ENCODE measurements around the gene ST6GAL1. TPM values are rescaled to one million over a fixed set of nuclear protein-coding genes. Genes with fewer than 3 reads are reported as not detected.

ST6GAL1 gene
- total RNA-seq, 1 experiment from 2014 or later = 74.2 TPM

DNA sequence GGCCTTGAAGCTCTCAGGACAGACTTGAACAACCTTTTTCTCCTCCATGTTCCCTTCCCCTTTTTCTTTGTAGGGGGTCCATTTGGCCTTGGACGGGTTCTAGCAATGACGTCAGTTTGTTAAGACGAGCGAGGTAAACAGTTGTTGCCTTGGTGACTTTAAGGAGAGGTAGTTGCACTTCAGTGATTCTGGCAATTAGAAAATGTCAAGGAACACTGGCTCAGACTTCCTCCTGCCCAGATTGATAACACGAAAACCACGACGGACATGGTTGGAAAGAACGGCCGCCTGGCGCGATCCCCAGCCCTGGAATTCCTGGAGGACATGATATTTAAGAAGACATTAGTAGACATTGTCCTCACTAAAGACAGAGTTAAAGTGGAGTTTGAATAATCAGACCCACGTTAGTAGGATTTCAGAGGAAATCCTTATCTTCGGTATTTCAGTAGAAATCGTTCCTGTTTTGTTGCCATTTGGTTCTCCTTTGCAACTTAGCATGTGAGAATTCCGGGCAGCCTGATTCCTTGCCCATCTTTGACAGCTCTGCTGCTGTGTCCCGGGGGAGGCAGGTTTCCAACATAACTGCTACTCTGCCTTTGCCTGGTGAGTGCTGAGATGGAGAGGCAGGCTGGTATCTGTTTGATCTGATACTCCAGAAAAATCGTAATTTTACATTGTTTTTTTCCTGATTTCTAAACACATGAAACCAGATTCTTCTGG is 87.3 kb downstream of the ST6GAL1 start:
- intact Hi-C loops (cut with micrococcal nuclease; ENCODE audit: unreplicated experiment) = no loop called here
- no peak for TF ChIP-seq EZH2 (IDR thresholded peaks at IDR 0.05; ENCODE audit: borderline replicate concordance, low read depth, low read length, poor library complexity, severe bottlenecking)
- TF ChIP-seq, protein P1, sequence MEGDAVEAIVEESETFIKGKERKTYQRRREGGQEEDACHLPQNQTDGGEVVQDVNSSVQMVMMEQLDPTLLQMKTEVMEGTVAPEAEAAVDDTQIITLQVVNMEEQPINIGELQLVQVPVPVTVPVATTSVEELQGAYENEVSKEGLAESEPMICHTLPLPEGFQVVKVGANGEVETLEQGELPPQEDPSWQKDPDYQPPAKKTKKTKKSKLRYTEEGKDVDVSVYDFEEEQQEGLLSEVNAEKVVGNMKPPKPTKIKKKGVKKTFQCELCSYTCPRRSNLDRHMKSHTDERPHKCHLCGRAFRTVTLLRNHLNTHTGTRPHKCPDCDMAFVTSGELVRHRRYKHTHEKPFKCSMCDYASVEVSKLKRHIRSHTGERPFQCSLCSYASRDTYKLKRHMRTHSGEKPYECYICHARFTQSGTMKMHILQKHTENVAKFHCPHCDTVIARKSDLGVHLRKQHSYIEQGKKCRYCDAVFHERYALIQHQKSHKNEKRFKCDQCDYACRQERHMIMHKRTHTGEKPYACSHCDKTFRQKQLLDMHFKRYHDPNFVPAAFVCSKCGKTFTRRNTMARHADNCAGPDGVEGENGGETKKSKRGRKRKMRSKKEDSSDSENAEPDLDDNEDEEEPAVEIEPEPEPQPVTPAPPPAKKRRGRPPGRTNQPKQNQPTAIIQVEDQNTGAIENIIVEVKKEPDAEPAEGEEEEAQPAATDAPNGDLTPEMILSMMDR (conservative IDR thresholded peaks at IDR 0.05; ENCODE audit: low read depth, low read length) = no peak
- Histone ChIP-seq H3K4me3 (ENCODE audit: low read depth, low read length, poor library complexity, severe bottlenecking) (no peak overlapping the region), H3K9me3 (ENCODE audit: low read depth, low read length, poor library complexity, severe bottlenecking) (no peaks in the 10 kb centered on the region), H3K27me3 (replicated peaks; ENCODE audit: insufficient read depth, low read depth, low read length, poor library complexity) (no peaks in the 10 kb centered on the region), H3K27ac (ENCODE audit: low read depth, low read length, poor library complexity, severe bottlenecking) (peak overlapping the region; percentile 29), H3K36me3 (ENCODE audit: insufficient read depth, low read length, poor library complexity, severe bottlenecking) (no peaks in the 10 kb centered on the region), H3K4me1 (ENCODE audit: insufficient read depth, low read length, poor library complexity, severe bottlenecking) (peaks cover 18% of the 10 kb centered on the region)
- ChIA-PET POLR2A (ENCODE audit: low non-redundant PET) (no interaction called here), CTCF (no interaction called here)
- no peak for DNase-seq (ENCODE audit: low spot score)
- BruUV-seq (replicated peaks) = no TSS peak

DNA sequence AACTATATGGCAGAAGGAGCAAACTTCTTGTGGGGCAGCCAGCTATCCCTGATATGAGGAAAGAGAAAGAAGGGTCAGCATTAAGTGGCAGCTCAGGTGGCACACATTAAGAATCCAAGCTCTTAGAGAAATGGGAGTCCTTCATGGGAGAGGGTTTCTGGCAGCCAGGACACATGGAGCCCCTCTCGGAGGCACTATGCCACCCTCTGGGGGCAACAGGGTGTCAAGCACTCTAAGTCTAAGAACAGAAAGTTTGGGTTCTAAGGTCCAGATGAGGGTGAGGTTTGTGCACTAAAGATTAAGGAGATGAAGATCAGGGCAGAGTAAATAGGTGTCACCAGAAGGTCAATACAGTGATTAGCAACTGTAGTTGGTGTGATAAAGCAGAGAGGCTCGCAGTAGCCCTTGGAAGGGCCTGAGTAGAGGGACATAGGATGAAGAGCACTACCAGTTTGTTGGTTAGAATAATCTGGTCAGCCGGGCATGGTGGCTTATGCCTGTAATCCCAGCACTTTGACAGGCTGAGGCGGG is 89.3 kb downstream of the ST6GAL1 start:
- DNase-seq (ENCODE audit: low spot score) = no peak
- no peaks in the 10 kb centered on the region for H3K9me3 ChIP-seq (ENCODE audit: low read depth, low read length, poor library complexity, severe bottlenecking)
- no peaks in the 10 kb centered on the region for H3K27me3 ChIP-seq (replicated peaks; ENCODE audit: insufficient read depth, low read depth, low read length, poor library complexity)
- no peak for TF ChIP-seq EZH2 (IDR thresholded peaks at IDR 0.05; ENCODE audit: borderline replicate concordance, low read depth, low read length, poor library complexity, severe bottlenecking)
- TF ChIP-seq, protein P1 (conservative IDR thresholded peaks at IDR 0.05; ENCODE audit: low read depth, low read length) = 0 out of 2 replicates have a peak, but pooled peaks have one; percentile 22
- H3K4me3 ChIP-seq (ENCODE audit: low read depth, low read length, poor library complexity, severe bottlenecking) = no peak overlapping the region
- CTCF ChIA-PET = no interaction called here
- H3K27ac ChIP-seq (ENCODE audit: low read depth, low read length, poor library complexity, severe bottlenecking) = no peak overlapping the region
- no TSS peak for BruUV-seq (replicated peaks)
- H3K36me3 ChIP-seq (ENCODE audit: insufficient read depth, low read length, poor library complexity, severe bottlenecking) = no peaks in the 10 kb centered on the region
- peaks cover 11% of the 10 kb centered on the region for H3K4me1 ChIP-seq (ENCODE audit: insufficient read depth, low read length, poor library complexity, severe bottlenecking)
- POLR2A ChIA-PET (ENCODE audit: low non-redundant PET) = no interaction called here
- intact Hi-C loops (cut with micrococcal nuclease; ENCODE audit: unreplicated experiment) = no loop called here

DNA sequence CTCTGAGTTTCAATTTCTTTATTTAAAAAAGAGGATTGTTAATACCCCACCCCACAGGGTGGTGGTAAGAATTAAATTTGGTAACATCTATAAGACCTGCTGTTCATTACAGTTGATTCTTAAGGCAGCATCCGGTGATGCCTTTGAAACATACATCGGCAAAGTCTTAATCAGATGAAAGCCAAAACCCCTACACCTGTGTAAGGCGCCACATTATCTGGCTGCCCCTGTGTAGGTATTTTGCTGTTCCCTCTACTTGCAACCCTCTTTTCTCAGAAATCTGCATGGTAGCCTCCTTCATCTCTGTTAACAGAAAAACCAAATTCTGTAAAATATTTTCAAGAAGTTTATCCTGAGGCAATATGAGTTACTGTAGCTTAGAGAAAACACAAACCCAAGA is 90.0 kb downstream of the ST6GAL1 start:
- no peaks in the 10 kb centered on the region for H3K36me3 ChIP-seq (ENCODE audit: insufficient read depth, low read length, poor library complexity, severe bottlenecking)
- no TSS peak for BruUV-seq (replicated peaks)
- no peaks in the 10 kb centered on the region for H3K9me3 ChIP-seq (ENCODE audit: low read depth, low read length, poor library complexity, severe bottlenecking)
- ChIA-PET CTCF (no interaction called here), POLR2A (ENCODE audit: low non-redundant PET) (no interaction called here)
- H3K4me1 ChIP-seq (ENCODE audit: insufficient read depth, low read length, poor library complexity, severe bottlenecking) = peaks cover 11% of the 10 kb centered on the region
- DNase-seq (ENCODE audit: low spot score) = no peak
- H3K27me3 ChIP-seq (replicated peaks; ENCODE audit: insufficient read depth, low read depth, low read length, poor library complexity) = no peaks in the 10 kb centered on the region
- no peak overlapping the region for H3K4me3 ChIP-seq (ENCODE audit: low read depth, low read length, poor library complexity, severe bottlenecking)
- no peak overlapping the region for H3K27ac ChIP-seq (ENCODE audit: low read depth, low read length, poor library complexity, severe bottlenecking)
- TF ChIP-seq, protein P1 (conservative IDR thresholded peaks at IDR 0.05; ENCODE audit: low read depth, low read length) = no peak
- intact Hi-C loops (cut with micrococcal nuclease; ENCODE audit: unreplicated experiment) = no loop called here

Measured in A673 (cell line).